Stimulated activated CD4-positive, alpha-beta T cell treated with anti-CD3 and anti-CD28 coated beads, Interleukin-4, amount 100 ng/mL, for 4 hours (primary cell): ENCODE measurements around the gene TSPEAR.
A peak's percentile ranks its signal among the peaks of the same experiment; 100 is the strongest.

ENCODE experiments used
- DNase-seq, 2 experiments: peaks; one replicate each; pipeline ENCODE4 v3.0.0-alpha.2; 2020

TSPEAR gene

DNA sequence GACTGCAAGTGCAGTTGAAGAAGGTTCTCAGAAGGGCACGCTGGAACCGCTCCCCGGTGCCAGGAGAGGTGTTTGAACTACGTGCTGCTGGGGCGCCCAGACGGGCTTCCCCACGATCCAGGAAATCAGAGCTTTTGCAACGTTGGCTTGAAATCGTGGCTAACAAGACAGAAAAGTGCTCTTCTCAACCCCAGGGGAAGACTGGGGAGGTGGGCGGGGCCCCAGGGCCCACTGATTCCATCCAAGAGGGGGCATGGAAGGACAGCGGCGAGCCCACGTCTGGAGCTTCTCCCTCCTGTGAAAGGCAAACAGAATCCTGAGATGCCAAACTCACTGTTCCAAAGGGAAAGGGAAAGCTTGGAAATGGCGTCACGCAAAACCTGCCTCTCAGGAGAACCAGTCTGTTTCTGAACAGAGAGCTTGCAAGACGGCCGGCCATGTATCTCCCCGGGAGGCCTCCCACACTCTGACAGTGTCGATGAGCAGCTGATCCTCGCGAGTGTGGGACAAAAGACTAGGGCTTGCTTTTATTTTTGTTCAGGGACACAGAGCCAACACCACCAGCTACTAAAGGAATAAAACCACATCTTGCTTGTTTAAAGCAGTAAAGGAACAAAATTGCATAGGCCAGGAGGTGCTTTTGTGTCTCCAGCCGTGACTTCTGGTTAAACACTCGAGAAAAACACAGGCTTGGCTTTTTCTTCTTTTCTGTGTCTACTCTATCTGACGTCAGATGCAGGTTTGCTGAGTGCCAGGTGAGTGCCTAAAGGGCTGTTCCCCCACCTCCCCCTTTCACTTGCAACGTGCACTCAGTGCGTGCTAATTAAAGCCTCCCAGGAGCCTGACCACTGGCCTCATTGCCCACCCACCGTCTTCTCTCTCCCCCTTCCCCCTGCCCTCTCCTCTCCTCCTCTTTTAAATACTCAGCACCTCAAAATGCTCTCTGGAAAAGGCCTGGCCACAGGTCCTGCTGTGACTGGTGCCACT lies 214.5 kb downstream of the TSPEAR start:
- DNase-seq = no peak

DNA sequence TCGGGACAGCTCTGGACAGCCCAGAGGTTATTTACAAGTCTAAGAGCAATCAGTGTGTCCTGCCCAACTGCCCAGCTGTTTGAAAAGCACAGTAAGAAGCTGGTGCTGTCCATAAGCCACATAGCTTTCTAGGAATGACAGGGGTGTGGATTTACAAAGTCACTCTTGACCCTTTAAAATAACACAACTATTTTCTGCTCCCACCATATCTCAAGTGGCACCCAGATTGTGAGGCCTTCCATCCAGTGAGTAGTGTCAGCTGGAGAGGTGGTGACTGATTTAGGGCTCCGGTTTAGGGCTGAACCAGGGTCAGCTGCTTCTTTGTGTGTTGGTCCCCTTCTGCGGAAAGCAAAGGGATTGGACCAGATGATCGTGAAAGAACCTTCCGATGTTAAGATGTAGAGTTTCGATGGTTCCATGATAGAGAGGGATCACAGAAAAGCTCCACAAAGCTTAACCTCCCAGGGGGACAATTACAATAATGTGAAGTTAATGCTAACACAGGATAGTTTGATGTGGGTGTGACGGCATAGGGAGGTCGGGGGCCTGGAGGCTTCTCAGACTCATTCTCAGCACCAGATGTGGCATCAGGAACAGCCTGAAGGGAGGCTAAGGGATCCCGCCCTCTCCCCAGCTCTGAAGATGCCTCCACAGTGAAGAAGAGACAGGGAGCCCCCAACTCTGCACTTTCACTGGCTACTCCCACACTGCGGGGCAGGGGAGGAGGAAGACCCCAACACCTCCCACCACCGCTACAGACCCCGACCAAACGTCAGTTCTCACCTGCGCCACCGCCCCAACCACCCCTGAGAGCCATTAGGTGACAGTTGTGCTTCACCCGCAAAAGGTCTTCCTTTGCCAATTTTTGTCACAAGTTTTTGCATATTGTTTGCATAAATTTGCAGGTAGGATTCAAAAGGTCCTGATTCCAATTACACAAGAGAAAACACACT lies 215.5 kb downstream of the TSPEAR start:
- no peak for DNase-seq

DNA sequence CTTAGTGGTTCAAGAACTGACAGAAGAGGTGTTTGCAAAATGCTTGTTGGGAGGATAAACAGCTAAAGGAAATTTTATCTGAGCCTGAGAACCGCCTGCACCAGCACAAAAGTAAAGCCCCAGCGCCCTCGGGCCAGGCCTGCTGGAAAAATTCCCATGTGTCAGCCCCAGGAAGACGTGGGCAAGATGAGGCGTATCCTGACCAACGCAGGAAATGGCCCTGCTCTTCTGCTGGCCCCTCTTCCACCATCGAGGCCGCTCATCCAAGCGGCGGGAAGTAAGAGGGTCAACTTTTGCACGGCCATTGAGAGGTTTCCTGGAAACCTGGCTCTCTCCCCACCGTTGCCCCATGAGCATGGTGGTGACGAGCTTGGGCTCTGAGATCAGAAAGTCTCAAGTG lies 216.4 kb downstream of the TSPEAR start:
- DNase-seq = no peak

DNA sequence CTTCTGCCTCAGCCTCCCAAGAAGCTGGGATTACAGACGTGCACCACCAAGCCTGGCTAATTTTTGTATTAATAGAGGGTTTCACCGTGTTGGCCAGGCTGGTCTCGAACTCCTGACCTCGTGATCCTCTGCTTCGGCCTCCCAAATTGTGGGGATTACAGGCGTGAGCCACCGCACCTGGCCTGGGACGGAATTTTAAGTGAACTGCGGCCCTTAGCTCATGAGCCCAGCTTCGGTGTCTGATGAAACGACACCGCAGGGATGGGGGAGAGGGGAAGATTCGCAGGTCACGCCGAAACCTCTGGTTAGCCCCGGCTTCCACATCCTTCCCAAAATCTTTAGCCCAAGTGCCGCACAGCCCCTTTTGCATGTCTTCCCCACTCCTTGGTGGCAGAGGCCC lies 217.0 kb downstream of the TSPEAR start:
- no peak for DNase-seq

DNA sequence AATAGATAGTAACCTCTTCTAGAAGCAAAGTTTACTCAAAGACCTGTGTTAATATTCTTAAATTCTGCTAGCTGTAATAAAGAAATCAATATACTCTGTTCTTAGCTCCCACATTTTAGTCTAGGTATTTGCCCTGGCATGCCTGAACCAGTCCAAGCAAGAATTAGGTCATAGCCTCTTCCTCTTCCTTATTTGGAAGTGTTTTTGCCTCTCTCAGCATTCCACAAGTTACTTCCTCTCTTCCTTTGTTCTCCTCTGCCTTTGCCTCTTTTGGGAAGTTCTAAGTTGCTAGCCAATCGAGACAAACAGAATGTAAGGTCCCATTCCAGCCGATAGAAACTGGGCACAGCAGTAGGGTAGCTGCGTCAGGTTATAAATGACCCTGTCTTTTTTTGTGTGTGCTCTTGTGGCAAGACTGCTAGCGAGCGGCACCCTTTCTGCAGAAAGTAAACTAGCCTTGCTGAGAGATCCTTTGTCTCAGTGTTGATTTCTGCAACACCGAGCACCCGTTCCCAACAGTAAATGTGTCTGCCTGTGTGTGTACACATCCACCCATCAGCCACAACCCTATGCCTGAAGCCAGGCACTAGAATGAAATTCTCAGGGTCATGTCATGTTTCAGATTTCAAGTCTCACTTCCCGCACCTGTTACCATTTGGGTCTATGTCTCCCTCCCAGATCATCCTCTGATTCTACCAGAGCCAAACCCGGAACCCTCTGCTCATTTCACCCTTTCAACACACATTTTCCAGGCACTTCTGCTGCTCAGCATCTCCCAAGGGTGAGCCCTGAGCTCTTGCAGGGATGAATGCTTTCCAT lies 218.6 kb downstream of the TSPEAR start:
- DNase-seq = no peak

DNA sequence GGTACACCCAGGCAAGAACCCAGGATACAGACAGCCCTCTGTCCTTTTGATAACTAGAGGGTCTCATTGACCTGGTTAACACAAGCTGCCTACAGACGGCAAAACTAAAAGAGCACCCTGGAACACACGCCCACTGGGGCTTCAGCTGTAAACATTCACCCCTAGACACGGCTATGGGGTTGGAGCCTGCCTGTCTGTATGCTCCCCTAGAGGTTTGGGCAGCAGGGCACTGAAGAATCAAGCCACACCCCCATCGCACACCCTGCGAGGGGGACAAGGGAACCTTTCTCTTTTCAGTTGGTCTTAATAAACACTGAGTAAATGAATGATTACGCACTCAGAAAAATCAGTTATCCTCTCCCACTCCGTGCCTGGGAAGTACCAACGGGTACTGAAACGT lies 220.6 kb downstream of the TSPEAR start:
- no peak for DNase-seq

DNA sequence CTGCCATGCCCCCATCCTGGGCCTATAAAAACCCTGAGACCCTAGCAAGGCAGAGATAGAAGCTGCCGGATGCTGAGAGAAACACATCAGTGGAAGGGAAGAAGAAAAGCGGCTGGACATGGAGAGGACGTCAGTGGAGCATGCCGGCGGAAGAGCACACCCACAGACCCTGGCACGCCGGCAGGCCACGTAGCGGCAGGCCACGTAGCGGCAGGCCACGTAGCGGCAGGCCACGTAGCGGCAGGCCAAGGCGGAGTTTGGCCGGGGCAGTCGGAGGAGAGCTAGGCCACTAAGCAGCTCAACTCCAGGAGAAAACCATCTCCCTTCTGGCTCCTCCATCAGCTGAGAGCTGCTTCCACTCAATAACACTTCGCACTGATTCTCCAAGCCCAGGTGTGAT lies 221.0 kb downstream of the TSPEAR start:
- DNase-seq = no peak

DNA sequence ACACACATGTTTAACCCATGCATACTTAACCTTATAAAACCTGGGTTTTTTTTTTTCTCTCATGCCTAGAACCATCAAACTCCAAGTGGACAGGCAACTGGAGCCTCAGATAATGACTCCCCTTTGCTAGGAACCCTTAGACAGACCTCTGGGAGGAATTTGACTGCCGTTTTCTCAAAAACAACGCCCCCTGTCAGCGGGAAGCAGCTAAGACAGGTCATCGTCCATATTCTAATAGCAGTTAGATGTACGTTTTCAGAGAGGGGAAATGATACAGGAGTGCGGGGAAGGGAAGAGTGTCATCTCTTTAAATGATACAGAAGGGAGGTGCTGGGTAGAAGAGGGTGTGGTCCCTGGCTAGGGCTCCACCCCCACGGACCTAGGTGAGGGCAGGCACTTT lies 221.4 kb downstream of the TSPEAR start:
- no peak for DNase-seq

DNA sequence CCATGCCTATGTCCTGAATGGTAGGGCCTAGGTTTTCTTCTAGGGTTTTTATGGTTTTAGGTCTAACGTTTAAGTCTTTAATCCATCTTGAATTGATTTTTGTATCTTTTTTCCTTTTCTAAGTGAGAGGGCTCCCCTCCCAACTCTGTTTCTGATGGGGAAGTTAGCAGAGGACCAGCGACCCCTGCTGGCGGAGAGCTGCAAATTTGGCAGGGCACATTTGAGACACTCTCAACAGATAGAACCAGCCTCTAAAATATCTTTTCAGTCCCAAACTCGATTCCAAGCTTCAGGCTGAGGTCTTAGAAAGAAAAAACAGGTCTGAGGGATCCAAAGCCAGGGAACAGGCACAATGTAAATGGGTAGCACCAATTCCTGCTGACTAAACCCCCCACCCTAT lies 223.5 kb downstream of the TSPEAR start:
- peak; percentile 16 to 43 for DNase-seq

DNA sequence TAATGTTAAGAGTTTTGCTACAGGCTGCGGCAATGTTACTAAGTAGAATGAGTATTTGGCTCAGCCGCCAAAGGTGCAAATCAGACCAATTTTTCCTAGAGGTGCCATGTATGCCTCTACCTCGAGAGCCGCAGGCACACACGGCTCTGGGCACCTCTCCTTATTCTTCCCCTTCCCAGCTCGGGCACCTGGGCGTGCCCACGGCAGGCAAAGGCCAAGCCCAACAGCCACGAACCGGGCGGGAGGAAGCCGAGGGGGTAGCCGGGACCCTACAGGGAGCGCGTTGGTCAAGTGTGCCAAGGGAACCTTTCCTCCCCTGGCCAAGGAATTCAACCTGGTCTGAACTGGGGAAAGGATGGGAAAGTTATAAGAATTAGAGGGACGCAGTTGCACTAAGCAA lies 225.1 kb downstream of the TSPEAR start:
- no peak for DNase-seq

DNA sequence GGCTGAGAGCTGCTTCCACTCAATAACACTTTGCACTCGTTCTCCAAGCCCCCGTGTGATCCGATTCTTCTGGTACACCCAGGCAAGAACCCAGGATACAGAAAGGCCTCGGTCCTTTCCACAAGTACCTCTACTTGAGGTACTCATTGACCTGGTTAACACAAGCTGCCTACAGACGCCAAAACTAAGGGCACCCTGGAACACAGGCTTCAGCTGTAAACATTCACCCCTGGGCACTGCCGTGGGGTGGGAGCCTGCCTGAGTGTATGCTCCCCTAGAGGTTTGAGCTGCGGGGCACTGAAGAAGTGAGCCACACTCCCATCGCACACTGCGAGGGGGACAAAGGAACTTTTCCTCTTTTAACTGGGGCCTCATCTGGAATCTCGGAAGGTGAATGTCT lies 225.6 kb downstream of the TSPEAR start:
- DNase-seq = no peak

DNA sequence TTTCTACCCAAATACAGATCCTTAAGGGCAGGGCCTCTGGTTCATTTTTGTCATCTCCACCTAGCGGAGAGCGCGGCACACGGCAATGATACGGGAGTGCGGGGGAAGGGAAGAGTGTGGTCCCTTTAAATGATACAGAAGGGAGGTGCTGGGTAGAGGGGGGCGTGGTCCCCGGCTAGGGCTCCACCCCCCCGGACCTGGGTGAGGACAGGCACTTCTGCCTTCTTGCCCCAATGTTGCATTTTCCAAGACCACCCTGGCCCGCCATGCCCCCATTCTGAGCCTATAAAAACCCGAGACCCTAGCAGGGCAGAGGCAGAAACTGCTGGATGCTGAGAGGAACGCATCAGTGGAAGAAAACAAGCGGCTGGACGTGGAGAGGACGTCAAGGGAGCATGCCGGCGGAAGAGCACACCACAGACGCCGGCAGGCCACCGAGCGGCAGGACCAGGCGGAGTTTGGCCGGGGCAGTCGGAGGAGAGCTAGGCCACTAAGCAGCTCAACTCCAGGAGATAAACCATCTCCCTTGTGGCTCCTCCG lies 226.0 kb downstream of the TSPEAR start:
- DNase-seq = peak; percentile 51 to 54

DNA sequence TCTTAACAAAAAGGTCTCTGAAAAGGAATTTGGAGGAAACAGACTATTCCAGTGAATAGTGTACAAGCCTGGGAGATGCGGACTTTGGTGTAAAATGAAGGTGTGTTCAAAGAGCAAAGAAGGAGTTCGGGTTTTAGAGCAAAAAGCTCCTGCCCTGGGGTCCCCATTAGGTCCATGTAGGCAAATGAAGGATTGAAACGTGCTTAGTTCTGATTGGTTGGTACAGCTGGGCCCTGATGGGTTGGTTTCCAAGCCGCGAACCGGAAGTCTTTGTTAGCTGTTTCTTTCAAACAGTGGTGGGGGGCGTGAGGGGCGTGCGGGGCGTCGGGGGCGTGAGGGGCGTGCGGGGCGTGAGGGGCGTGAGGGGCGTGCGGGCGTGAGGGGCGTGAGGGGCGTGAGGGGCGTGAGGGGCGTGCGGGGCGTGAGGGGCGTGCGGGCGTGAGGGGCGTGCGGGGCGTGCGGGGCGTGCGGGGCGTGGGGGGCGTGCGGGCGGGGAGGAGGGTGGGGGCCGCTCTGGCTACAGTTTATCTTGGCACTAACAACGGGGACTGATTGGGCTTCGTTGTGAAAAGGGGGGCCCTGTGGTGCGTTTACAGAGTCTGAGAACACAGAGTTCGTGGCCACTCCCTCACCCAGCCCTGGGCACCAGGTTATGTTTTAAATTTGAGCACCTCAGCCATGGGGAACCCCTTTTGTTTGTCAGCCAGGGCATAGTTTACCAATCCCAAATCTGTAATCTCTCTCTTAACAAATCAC lies 226.7 kb downstream of the TSPEAR start:
- no peak for DNase-seq

DNA sequence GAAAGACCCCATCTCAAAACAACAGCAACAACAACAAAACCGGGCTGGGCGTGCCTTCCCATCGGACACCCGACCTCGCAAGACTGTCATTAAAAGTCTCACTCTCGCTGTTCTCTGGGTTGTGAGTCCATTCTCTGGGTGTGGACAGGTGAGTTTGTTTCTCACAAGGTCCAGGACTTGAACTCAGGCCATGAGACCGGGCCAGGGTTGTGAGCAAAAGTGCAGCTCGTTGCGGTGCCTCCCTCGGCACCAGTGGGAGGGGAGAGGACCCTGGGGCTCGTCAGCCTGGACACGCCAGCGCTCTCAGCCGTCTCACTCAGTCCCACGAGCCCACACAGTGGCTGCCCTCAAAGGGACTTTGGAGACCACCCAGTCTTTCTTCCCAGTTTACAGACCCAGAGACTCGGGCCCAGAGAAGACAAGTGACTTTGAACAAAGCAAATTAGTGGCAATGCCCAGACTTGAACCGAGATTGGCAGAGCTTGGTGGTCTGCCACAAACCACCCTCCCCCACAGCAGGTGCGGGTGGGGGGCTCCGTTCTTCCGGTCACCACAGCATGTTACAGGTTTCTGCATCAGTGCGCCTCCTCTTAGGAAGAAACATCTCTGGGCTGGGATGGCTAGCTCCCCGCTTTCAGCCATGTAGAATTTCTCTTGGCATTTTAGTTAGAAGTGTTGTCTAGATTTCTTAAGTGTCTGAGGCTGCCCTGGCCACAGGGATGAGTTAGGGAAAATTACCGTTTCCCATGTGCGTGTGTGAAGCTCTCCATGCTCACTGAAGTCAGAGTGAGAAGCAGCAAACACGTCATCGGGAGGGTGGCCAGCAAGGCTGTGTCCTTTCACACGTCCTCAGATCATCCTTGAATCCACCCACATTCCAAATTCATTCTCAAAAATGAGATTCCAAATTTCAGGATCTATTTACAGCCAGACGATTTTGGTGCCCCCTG lies 227.8 kb downstream of the TSPEAR start:
- DNase-seq = no peak

DNA sequence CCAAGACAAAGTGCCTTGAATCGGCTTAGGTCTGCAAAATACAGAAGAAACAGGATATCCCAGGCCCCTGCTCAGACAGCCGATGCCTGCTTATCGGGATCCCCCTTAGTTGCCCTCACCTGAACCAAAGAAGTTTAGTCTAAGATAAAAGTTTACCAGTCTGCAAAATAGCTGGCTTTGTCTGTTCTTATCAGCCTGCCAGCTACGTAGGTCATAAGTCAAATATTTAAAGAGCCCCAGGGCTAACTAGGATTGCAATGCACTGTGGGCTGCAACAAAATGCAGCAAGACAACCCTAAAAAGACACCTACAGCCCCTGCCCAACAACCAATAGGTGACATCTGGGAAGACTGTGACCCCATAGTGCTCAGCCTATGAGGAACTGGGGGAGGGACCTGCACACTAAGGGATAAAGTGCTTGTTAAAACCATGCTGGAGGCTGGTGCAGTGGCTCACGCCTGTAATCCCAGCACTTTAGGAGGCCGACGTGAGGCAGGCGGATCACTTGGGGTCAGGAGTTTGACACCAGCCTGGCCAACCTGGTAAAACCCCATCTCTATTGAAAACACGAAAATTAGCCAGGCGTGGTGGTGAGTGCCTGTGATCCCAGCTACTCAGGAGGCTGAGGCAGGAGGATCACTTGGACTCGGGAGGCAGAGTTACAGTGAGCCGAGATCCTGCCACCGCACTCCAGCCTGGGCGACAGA lies 228.6 kb downstream of the TSPEAR start:
- DNase-seq = no peak

DNA sequence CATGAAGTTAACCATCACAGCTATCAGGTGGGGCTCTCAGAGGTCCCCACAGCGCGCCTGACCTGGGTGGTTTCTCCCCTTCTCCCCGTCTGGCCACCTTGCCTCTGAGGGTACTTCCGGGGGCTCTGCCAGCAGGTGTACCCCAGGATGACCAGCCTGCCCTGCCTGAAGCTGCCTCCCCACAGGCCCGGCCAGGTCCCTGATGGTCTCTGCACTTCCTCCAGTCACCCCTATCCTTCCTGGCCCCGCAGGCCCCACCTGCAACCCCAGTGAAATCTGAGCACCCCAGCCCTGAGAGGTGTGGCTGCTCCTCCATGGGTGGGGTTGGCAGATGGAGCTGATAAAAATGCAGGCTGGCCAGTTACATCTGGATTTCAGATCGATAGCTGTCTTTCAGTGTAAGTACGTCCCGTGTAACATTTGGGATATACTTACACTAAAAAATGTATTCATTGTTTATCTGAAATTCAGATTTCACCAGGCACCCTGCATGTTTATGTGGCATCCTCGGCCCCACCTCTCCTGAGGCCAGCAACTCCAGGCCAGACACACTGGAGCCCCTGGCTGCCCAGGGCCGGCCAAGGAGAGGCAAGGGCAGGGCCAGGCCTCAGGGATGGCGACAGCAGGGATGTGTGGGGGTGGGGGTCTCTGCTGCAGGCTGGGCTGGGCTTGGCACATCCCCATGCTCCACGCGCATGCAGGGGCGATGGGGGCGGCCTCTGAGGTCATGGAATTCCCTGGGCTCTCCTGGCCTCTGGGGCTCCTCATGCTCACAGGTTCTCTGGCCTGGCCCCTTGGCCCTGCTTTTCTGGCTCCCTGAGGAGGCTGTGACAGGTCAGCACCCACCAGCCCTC lies 230.9 kb downstream of the TSPEAR start:
- no peak for DNase-seq

DNA sequence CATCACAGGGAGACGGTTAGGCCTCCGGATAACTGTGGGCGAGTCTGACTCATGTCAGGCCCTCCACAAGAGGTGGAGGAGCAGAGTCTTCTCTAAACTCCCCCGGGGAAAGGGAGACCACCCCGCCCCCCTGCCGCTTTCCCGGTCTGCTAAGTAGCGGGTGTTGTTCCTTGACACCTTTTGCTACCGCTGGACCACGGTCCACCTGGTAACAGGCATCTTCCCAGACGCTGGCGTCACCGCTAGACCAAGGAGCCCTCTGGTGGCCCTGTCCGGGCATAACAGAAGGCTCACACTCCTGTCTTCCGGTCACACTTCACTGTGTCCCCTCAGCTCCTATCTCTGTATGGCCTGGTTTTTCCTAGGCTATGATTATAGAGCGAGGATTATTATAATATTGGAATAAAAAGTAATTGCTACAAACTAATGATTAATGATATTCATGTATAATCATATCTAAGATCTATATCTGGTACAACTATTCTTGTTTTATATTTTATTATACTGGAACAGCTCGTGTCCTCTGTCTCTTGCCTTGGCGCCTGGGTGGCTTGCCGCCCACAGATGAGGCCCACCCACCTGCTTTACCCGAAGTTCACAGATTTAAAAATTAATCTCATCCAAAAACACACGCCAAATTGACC lies 231.7 kb downstream of the TSPEAR start:
- DNase-seq = peak; percentile 26 to 38

DNA sequence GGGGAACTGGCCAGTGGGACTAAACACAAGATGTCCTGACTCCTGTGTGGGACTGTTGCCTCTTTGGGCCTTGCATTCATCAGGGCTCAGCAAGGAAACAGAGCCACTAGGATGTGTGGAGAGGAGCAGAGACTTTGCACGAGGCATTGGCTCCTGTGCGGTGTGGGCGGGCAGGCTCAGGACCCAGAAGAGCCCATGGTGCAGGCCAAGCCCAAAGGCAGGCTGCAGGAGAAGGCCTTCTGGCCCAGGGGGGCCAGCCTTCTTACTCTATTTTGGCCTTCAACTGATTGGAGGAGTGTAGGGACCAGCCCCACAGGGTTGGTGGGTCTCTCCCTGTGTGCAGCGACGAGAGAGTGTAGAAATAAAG lies 232.6 kb downstream of the TSPEAR start:
- DNase-seq = no peak
